GM21381 (cell line): ENCODE results near the gene CORIN.
A peak's percentile ranks its signal among the peaks of the same experiment; 100 is the strongest.

Source experiments
- ATAC-seq: cut with Tn5 transposase; IDR thresholded peaks from one replicate; pipeline ENCODE4 v1.9.1; 2021; ENCODE audit warnings: mild to moderate bottlenecking, moderate library complexity; ENCODE audit not compliant: unreplicated experiment

The CORIN gene

DNA sequence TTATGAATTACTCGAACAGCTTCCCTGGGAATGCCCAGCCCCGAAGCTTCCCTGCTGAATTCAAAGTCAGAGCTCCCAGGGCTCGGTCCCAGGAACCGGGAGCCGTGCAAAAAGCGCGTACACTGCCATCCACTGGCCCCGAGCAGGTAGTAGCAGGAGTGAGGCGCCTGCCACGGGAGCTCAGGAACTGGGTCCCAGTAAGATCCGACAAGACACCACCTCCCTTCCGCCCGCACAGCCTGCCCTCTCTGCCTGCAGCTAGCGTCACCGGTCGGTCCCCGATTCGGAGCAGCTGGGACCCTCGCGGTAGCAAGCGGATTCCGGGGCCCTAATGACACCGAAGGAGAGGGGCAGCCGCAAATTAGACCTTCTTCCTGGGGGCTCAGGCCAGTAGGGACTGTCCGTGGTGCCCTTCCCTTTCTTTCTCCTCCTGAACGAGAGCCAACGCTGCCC lies 1.2 kb downstream of the CORIN start:
- peak; percentile 64 for ATAC-seq

DNA sequence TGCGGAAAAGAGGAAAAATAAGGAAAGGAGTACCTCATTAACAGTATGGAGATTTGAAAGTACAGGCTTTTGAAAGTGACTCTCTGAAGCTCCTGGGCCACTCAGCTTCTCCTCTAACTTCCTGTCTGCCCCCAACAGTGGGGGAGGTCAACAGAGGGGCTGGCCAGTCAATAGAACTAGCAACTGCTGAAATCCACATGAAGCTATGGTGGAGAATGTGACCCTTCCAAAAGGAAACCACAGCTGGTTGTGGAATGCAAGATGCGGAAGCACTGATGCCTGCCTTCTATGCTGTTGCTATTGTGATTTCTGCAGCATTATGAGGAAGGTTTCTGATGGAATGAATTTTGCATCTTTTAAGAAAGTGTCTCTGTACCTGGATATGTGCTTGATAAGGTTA lies 2.4 kb downstream of the CORIN start:
- ATAC-seq = no peak

GRCh38 chr4:47831026-47831679 lies 6.7 kb downstream of the CORIN start:
- no peak for ATAC-seq

DNA sequence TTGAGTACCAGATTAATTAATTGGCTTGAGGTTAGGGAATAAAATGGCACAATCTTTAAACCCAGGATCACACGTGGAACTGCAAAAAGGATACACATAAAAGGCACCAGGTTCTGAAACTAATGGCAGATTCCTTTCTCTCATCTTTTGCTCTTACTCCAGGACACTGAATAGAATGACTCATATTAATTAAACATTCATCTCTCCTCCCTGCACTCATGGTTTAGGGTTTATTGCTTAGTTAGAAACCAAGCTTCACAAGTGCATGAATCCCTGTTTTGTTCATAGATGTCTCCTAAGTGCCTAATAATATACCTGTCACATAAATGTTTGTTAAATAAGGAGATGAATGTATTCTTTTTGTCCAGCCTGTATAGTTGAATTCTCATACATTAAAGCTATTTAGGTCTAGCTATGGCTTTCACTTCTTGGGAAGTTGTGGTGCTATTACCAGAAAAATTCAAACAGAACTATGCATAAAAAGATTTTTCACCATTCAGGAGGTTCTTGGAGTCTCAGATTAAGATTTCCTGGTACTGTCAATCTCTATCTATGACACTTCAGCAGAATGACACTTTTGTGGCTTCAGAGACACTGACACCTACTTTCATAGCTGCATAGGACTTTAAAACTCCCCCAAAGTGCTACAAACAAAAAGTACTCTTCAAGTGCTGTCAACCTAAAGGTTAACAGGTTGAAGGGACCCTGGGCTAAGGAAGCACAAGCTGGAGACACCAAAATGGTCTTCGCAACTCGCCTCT lies 7.4 kb downstream of the CORIN start:
- no peak for ATAC-seq

DNA sequence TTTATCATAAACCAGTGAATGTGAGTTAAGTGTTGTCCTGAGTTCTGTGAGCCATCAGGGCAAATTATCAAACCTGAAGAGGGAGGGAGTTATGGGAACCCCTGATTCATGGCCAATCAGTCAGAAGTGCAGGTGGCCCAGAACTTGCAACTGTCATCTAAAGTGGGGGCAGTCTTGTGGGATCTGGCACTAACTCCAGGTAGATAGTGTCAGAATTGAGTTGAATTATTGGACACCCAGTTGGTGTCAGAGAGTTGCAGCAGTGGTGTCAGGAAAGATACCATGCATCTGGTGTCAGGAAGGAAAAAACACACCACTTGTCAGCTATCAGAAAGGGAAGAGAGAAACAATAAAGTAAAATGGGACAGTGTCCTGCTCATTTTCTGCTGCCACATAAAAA lies 8.4 kb downstream of the CORIN start:
- ATAC-seq = no peak

DNA sequence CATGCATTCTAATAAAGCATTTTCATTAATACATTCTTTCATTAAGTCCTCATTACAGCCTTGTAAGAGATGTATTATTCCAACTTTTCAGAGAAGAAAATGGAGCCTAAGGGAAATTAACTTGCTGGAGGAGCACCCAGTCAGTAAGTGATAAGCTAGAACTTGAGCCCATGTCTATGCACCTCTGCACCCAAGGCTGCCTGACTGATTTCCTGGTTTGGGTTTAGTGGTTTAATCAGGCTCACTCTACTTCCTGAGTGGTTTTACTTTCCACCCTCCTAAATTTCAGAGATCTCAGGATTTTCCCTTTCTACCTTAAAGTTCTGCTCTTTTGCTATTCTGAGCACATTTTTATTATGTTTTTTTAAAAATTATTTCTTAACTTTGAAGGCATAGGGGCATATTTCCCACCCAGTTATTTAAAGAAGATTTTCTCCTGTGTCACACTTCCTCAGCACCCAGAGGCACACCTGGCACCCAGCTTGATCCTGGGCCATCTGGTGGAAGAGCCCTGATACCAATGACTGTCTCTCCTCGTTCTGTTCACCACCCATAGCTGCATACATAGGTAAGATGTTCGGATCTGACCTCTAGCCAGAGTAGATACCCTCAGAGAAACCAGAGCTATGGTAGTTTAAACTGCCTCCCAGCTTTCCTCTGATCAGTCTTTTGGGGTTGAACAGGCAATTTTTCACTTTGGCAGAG lies 10.4 kb downstream of the CORIN start:
- ATAC-seq = no peak

- no peak for ATAC-seq
Observed at GRCh38 chr4:47824840-47825239, 13.0 kb downstream of the CORIN start.

- ATAC-seq = no peak
Observed at GRCh38 chr4:47819178-47819577, 18.7 kb downstream of the CORIN start.

DNA sequence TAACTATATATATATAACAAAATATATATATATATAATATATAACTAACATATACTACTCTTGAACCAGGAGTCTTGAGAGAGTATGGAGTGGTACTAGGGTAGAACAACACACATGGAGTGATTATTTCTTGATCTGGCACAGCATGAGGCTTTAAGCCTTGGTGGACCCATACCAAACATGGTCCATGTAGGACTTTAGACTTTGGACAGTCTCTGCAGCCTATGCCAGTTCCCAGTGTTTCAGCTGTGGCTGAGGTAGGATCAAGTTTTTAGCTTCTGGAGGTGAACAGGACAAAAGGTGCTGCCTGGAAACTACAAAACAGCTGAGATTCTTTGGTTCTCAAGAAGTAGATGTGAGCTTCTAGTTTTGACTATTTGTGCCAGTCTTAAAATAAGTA lies 20.6 kb downstream of the CORIN start:
- ATAC-seq = no peak

DNA sequence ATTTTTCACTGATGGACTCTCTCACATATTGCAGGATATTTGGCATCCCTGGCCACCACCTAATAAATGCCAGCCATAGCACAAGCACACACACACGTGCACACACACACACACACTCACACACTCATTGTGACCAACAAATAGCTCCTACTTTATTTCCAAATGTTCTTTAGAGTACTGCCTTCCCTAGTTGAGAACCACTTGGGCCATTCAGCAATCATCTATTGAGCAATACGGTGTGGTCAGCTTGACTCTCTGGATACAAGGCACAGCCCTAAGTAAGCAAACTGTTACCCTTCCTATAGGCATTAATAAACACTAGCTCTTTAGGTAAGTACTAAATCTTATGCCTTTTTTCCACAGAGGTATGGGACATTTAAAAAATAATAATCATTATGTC lies 21.1 kb downstream of the CORIN start:
- no peak for ATAC-seq

DNA sequence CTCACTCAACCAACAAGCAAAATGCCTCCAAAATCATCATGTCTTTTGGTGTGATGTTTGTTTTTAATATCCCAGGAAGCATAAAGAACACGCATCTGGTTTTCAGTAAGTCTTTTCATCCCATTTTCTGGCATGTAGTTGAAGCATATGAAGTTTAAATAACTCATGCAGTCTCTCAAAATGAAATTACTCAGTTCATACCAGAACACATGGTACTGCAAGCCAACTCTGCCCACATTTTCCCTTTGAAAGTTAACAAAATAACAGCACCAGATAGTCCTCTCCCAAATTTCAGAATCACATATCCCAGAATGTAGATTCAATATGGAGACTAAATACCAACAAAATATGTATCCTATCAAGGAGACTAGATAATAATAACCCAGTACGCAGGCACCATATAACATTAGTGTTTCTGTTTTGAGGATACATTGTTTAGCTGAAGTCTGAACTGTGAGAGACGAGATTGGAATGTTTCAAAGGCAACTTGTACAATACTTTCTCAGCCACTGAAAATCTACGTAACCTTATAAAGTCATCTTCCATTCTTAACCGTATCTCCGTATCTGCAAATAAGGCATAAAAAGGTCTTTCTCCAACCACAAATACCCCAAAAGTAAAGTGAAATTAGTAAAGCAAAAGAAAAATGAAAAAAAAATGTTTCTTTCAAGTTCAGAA lies 23.1 kb downstream of the CORIN start:
- no peak for ATAC-seq

- no peak for ATAC-seq
Observed at GRCh38 chr4:47809654-47810203, 28.1 kb downstream of the CORIN start.

- ATAC-seq = no peak
Observed at GRCh38 chr4:47804598-47804997, 33.3 kb downstream of the CORIN start.

DNA sequence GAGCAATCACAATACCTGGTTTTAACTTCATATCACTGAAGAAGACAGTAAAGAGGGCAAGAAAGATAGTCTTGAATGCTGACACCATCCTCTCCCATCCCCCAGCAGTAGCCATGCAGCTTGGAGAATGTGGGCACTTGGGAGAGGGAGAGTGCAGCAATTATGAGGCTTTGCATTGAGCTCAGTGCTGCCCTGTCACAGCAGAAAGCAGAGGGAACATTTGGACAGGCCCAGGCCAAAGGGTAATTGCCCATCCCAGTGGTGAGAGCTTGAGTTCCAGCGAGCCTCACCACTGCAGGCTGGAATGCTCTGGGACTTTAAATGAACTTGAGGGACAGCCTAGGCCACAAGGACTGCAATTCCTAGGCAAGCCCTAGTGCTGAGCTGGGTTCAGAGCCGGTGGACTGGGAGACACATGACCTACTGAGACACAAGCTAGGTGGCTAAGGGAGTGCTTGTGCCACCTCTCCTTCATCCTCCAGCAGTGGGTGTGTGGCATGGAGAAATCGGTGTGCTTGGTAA lies 36.3 kb downstream of the CORIN start:
- ATAC-seq = no peak

DNA sequence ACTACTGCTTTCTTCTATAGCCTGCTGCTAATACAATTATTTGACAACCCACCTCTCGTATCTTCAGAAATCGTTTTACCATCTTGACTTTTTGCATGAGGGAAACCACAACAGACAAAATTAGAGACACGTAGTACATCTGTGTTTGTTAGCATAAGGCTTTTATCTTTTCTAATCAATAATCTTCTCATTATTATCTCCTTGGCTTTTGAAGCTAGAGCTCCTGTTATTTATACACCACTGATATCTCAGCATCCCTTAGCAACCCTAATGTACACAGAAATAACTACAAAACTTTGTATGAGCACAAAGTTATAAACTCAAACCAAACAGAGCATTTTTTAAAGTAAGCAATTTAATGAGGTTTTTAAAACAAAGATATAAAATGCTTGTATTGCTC lies 39.7 kb downstream of the CORIN start:
- no peak for ATAC-seq

DNA sequence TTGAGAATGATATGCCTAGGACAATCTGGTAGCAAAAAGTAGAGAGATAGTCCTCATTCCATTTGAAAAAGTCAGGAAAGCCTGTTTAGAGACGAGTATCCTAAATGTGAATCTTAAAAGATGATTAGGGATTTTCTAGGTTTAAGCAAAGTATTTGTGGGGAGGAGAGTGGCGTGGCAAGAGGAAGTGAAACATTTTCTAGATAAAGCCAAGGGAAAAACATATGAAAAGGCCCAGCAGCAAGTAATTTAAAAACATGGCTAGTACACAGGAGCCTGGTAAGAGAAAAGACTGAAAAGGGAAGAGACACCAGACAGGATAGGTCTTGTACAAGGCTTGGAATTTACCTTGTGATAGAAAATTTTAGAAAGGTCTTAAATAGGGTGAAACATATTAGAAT lies 45.9 kb downstream of the CORIN start:
- no peak for ATAC-seq

- ATAC-seq = no peak
Observed at GRCh38 chr4:47790105-47790504, 47.8 kb downstream of the CORIN start.

- ATAC-seq = no peak
Observed at GRCh38 chr4:47788126-47788525, 49.7 kb downstream of the CORIN start.

DNA sequence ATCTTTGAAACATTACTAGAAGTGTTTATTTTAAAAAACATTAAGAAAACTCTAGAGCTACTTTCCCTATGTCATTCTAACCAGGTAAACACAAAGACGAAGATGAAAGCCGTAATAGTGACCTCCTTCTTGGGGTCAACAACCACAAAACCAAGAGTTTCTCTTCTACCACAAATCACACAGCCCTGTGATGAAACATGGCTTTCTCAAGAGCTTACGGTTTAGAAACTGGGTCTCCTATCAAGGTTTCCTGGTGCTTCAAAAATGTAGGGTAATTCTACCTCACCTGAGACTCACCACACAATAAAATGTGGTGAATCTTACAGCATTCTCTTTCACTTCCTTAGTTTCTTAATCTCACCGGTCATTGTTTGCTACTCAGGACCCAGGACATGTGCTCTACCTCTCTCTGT lies 50.9 kb downstream of the CORIN start:
- peak; percentile 66 for ATAC-seq

GRCh38 chr4:47785153-47785552 lies 52.7 kb downstream of the CORIN start:
- ATAC-seq = no peak

GRCh38 chr4:47784222-47784621 lies 53.6 kb downstream of the CORIN start:
- ATAC-seq = no peak
